Neuronal stem cell (in vitro differentiated cells): ENCODE data around the gene PLEKHM3.
A peak's percentile ranks its signal among the peaks of the same experiment; 100 is the strongest.

ENCODE experiments used
- DNase-seq: peaks from one replicate; pipeline ENCODE4 v3.0.0-alpha.2; 2013; ENCODE audit warnings: low spot score
- H2AFZ ChIP-seq: one replicate; pipeline ENCODE4 v1.6.1; 2013; ENCODE audit warnings: mild to moderate bottlenecking, low read length, inconsistent platforms
- H2AK5ac ChIP-seq: 2 replicates; pipeline ENCODE4 v1.6.1; 2013; ENCODE audit warnings: low read depth, mild to moderate bottlenecking, inconsistent platforms, low read length, moderate library complexity, mixed read lengths
- H2BK120ac ChIP-seq: 2 replicates; pipeline ENCODE4 v1.6.1; 2013; ENCODE audit warnings: low read depth, mild to moderate bottlenecking, inconsistent platforms, low read length, moderate library complexity, mixed read lengths
- H2BK12ac ChIP-seq: one replicate; pipeline ENCODE4 v1.6.1; 2013; ENCODE audit warnings: low read length, inconsistent platforms
- H2BK15ac ChIP-seq: 2 replicates; pipeline ENCODE4 v1.6.1; 2013; ENCODE audit warnings: mild to moderate bottlenecking, low read length, inconsistent platforms, mixed read lengths
- H2BK5ac ChIP-seq: one replicate; pipeline ENCODE4 v1.6.1; 2013; ENCODE audit warnings: inconsistent platforms, mild to moderate bottlenecking, low read length, moderate library complexity
- H3K14ac ChIP-seq: one replicate; pipeline ENCODE4 v1.6.1; 2013; ENCODE audit warnings: low read length, inconsistent platforms
- H3K18ac ChIP-seq: 2 replicates; pipeline ENCODE4 v1.6.1; 2013; ENCODE audit warnings: low read length, inconsistent platforms
- H3K23ac ChIP-seq: 2 replicates; pipeline ENCODE4 v1.6.1; 2013; ENCODE audit warnings: low read depth, mild to moderate bottlenecking, mixed read lengths, low read length, inconsistent platforms; ENCODE audit not compliant: poor library complexity
- H3K27ac ChIP-seq: replicated peaks from 3 replicates; pipeline ENCODE4 v1.5.1; 2013; ENCODE audit warnings: low read length, inconsistent platforms
- H3K27me3 ChIP-seq, 3 experiments: 2 replicates each; pipeline ENCODE4 v1.6.1; 2013; ENCODE audit warnings: low read length in 3 of 3, mild to moderate bottlenecking in 2 of 3, inconsistent platforms in 1 of 3, low read depth in 1 of 3, mixed read lengths in 1 of 3, moderate library complexity in 1 of 3; ENCODE audit not compliant: control insufficient read depth in 3 of 3, insufficient read depth in 3 of 3
- H3K36me3 ChIP-seq, 2 donors: replicated peaks in 1 of 2; 2 replicates each; pipeline ENCODE4 v1.6.1; 2013; ENCODE audit warnings: low read length in 2 of 2; ENCODE audit not compliant: control insufficient read depth in 2 of 2, insufficient read depth in 2 of 2
- H3K4ac ChIP-seq: 2 replicates; pipeline ENCODE4 v1.6.1; 2013; ENCODE audit warnings: inconsistent platforms, mild to moderate bottlenecking, low read length, moderate library complexity
- H3K4me1 ChIP-seq, 2 donors: 1 replicate in 1 of 2; 2 replicates in 1 of 2; pipeline ENCODE4 v1.6.1; 2013; ENCODE audit warnings: low read length in 2 of 2, low read depth in 1 of 2; ENCODE audit not compliant: control insufficient read depth in 2 of 2, insufficient read depth in 1 of 2
- H3K4me2 ChIP-seq: one replicate; pipeline ENCODE4 v1.6.1; 2013; ENCODE audit warnings: mild to moderate bottlenecking, low read length, inconsistent platforms; ENCODE audit not compliant: insufficient read depth, poor library complexity, severe bottlenecking
- H3K4me3 ChIP-seq, 2 donors: 2 replicates each; pipeline ENCODE4 v1.5.1; 2013; ENCODE audit warnings: low read length in 2 of 2, mild to moderate bottlenecking in 2 of 2, inconsistent platforms in 1 of 2, moderate library complexity in 1 of 2
- H3K79me1 ChIP-seq: one replicate; pipeline ENCODE4 v1.6.1; 2013; ENCODE audit warnings: low read depth, mild to moderate bottlenecking, inconsistent platforms, low read length, moderate library complexity
- H3K9ac ChIP-seq: one replicate; pipeline ENCODE4 v1.6.1; 2013; ENCODE audit warnings: mild to moderate bottlenecking, low read depth, low read length, inconsistent platforms; ENCODE audit not compliant: poor library complexity
- H3K9me3 ChIP-seq, 2 donors: replicated peaks in 1 of 2; 2 replicates each; pipeline versions ENCODE3 to v1.6.1; 2013; ENCODE audit warnings: low read length in 2 of 2, mild to moderate bottlenecking in 2 of 2, inconsistent platforms in 1 of 2, low read depth in 1 of 2, mixed read lengths in 1 of 2, moderate library complexity in 1 of 2; ENCODE audit not compliant: control insufficient read depth in 2 of 2, insufficient read depth in 1 of 2
- H4K8ac ChIP-seq: one replicate; pipeline ENCODE4 v1.6.1; 2013; ENCODE audit warnings: low read depth, mild to moderate bottlenecking, inconsistent platforms, low read length, moderate library complexity
- H4K91ac ChIP-seq: one replicate; pipeline ENCODE4 v1.6.1; 2013; ENCODE audit warnings: low read length, low read depth, mild to moderate bottlenecking, inconsistent platforms; ENCODE audit not compliant: poor library complexity
- WGBS, 2 donors: extraction: QIAGEN DNeasy Blood & Tissue Kit; methylation state at CpG; one replicate each; pipeline ENCODE4 v1.1.7; 2013; ENCODE audit warnings: missing lambda C conversion rate in 2 of 2, mixed read lengths in 1 of 2; ENCODE audit not compliant: insufficient read length in 2 of 2, insufficient replicate concordance in 1 of 2; ENCODE audit errors: extremely low coverage in 2 of 2; 5-methylcytosine and 5-hydroxymethylcytosine counted together

Gene PLEKHM3

DNA sequence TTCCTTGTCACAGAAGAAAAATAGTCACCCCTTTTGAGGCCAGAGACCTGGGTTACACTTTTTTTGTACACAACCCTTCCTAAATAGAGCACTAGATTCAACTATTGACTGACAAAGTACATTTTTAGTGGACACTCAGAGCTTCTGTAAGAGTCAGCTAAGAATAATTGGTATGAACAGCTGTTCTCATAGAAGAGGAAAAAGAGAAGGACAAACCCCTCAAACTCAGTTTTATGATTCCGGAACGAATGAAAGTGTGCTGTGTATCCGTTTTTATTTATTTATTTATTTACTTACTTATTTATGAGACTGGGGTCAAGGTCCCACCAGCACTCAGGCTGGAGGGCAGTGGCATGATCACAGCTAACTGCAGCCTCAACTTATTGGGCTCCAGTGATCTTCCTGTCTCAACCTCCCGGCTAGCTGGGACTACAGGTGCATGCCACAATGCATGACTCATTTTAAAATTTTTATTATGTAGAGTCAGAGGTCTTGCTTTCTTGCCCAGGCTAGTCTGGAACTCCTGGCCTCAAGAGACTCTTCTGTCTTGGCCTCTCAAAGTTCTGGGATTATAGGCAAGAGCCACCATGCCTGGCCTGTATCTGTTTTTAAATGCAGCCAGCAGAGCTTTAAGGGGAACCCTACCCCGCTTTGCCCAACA lies 219.6 kb downstream of the PLEKHM3 start:
- H3K36me3 ChIP-seq, result no peaks in the 10 kb centered on the region
- H3K9me3 ChIP-seq, result no peaks in the 10 kb centered on the region
- no peak overlapping the region for H3K27ac ChIP-seq
- H2BK15ac ChIP-seq, result peak overlapping the region; percentile 1
- H3K14ac ChIP-seq, result no peak overlapping the region
- no peak overlapping the region for H3K4me2 ChIP-seq
- DNase-seq, result no peak
- H2BK5ac ChIP-seq, result no peak overlapping the region
- no peak overlapping the region for H3K4ac ChIP-seq
- H3K79me1 ChIP-seq, result no peaks in the 10 kb centered on the region
- H4K8ac ChIP-seq, result no peak overlapping the region
- H3K4me1 ChIP-seq, result peaks cover 7 to 21% of the 10 kb centered on the region in 2 donors
- no peak overlapping the region for H4K91ac ChIP-seq
- H2BK120ac ChIP-seq, result no peak overlapping the region
- H2AFZ ChIP-seq, result no peak overlapping the region
- no peak overlapping the region for H2AK5ac ChIP-seq
- no peak overlapping the region for H3K4me3 ChIP-seq
- H3K9ac ChIP-seq, result no peak overlapping the region
- no peaks in the 10 kb centered on the region for H3K27me3 ChIP-seq
- H3K23ac ChIP-seq, result no peak overlapping the region
- H3K18ac ChIP-seq, result no peak overlapping the region
- no CpG with 5 or more reads among the region's 5 CpGs for WGBS, 2 donors
- no peak overlapping the region for H2BK12ac ChIP-seq

DNA sequence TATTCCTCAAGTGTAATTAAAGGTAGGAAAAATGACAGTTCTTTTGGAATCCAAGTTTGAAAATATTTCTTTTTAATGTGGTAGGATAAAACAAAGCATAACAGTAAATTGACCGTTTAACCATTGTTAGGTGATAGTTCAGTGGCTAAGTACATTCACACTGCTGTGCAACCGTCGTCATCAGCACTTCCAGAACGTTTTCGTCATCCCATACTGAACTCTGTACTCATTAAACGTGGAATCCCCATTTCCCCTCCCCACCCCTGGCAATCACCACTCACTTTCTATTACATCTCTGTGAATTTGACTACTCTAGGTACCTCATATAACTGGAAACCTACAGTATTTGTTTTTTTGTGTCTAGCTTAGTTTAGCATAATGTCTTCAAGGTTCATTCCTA lies 222.7 kb downstream of the PLEKHM3 start:
- Histone ChIP-seq H3K23ac (no peak overlapping the region), H3K27ac (no peak overlapping the region), H3K9ac (no peak overlapping the region), H2BK12ac (no peak overlapping the region), H3K4me3 (no peak overlapping the region), H4K91ac (no peak overlapping the region), H2AFZ (no peak overlapping the region), H2BK5ac (no peak overlapping the region), H3K9me3 (peaks cover 0 to 2% of the 10 kb centered on the region in 2 donors), H2AK5ac (no peak overlapping the region), H3K27me3 (no peaks in the 10 kb centered on the region), H4K8ac (no peak overlapping the region), H3K14ac (no peak overlapping the region), H3K4me1 (peaks cover 3 to 7% of the 10 kb centered on the region in 2 donors), H2BK120ac (no peak overlapping the region), H3K4ac (no peak overlapping the region), H3K4me2 (no peak overlapping the region), H3K79me1 (no peaks in the 10 kb centered on the region), H3K18ac (no peak overlapping the region), H2BK15ac (no peak overlapping the region), H3K36me3 (no peaks in the 10 kb centered on the region)
- no peak for DNase-seq
- WGBS, 2 donors, result no CpG with 5 or more reads among the region's 6 CpGs

DNA sequence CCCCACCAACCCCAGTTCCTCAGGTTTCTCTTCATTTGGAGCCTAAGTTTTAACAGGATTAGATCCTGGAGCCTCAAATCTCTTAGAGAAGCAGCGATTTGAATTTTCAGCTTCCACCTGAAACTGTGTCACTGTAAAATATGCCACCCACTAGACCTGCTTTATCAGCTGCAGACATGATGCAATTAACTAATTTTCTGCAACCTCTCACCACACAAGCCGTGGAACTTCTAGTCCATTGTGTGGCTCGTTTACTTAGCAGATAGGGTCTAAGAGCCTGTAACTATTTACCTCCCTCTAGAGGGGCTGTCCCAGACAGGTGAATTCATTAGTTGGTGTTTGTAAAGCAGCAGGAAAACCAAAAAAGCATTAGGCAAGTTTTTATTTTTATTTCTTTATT lies 224.1 kb downstream of the PLEKHM3 start:
- Histone ChIP-seq H3K23ac (no peak overlapping the region), H4K8ac (no peak overlapping the region), H3K4me2 (no peak overlapping the region), H3K4me3 (no peak overlapping the region), H2AFZ (peak overlapping the region; percentile 25), H3K9me3 (peaks cover 0 to 2% of the 10 kb centered on the region in 2 donors), H2AK5ac (no peak overlapping the region), H3K36me3 (no peaks in the 10 kb centered on the region), H3K4ac (no peak overlapping the region), H3K9ac (no peak overlapping the region), H3K27ac (no peak overlapping the region), H2BK5ac (no peak overlapping the region), H2BK12ac (no peak overlapping the region), H2BK15ac (no peak overlapping the region), H2BK120ac (no peak overlapping the region), H3K14ac (no peak overlapping the region), H3K18ac (no peak overlapping the region), H3K79me1 (no peaks in the 10 kb centered on the region), H3K27me3 (no peaks in the 10 kb centered on the region), H4K91ac (no peak overlapping the region), H3K4me1 (peaks cover 3 to 13% of the 10 kb centered on the region in 2 donors)
- WGBS, 2 donors, result no CpG with 5 or more reads among the region's 3 CpGs
- DNase-seq, result no peak

DNA sequence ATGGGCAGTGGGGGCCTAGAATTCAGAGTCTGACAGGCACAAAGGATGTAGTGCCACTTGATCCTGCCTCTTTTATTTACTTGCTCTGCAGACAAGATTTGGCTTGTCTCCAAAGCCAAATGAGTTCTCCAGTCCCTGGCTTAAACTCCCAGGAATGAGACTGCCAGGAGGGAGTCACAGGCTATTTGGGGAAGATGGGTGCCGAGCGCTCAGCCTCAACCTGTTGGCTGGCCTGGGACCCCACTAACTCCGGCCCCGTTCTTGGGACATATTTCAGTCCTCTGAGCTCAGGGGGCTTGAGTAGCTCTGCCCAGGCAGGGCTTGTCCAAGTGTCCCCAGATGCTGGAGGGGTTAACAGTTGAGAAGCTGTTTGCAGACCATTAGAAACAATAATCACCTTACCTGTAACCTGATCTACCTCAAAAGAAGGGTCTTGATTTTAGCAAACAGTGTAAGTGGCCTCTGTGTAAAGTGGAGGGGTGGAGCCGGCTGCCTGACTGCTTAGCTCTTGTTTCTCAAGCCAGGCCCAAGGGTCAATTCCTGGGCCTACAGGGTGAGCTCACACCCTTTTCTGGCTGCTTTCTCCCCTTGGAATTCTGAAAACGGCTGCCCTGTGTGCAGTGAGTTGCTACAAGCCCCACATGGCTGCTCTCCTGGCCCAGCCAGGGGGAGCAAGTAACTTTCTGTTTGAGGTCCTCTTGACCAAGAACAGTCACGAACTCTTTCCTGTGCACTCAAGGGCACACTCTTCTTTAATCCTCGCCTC lies 228.6 kb downstream of the PLEKHM3 start:
- no peak overlapping the region for H4K91ac ChIP-seq
- H3K27ac ChIP-seq, result peak overlapping the region; percentile 85
- no peak overlapping the region for H3K9ac ChIP-seq
- no peak overlapping the region for H3K14ac ChIP-seq
- H2BK120ac ChIP-seq, result peak overlapping the region; percentile 35
- WGBS, 2 donors, result no CpG with 5 or more reads among the region's 8 CpGs
- DNase-seq, result no peak
- H3K36me3 ChIP-seq, result no peaks in the 10 kb centered on the region
- H3K23ac ChIP-seq, result no peak overlapping the region
- H2BK5ac ChIP-seq, result peak overlapping the region; percentile 55
- H3K9me3 ChIP-seq, result peaks cover 0 to 2% of the 10 kb centered on the region in 2 donors
- peak overlapping the region; percentile 81 for H3K18ac ChIP-seq
- no peak overlapping the region for H3K4me3 ChIP-seq
- no peak overlapping the region for H2AK5ac ChIP-seq
- H3K4me1 ChIP-seq, result peaks cover 8 to 17% of the 10 kb centered on the region in 2 donors
- H2BK15ac ChIP-seq, result no peak overlapping the region
- H3K79me1 ChIP-seq, result no peaks in the 10 kb centered on the region
- H3K4me2 ChIP-seq, result no peak overlapping the region
- H2AFZ ChIP-seq, result peak overlapping the region; percentile 85
- H2BK12ac ChIP-seq, result peak overlapping the region; percentile 4
- no peaks in the 10 kb centered on the region for H3K27me3 ChIP-seq
- H3K4ac ChIP-seq, result no peak overlapping the region
- no peak overlapping the region for H4K8ac ChIP-seq
